Esophagus (tissue), 2 donors: ENCODE measurements around the gene SYTL5. TPM values are rescaled to one million over a fixed set of nuclear protein-coding genes. Genes with fewer than 3 reads are reported as not detected.

Source experiments
- H3K27ac ChIP-seq, 2 donors: one replicate each; pipeline ENCODE4 v1.5.1; 2013; ENCODE audit warnings: low read depth in 2 of 2, mild to moderate bottlenecking in 2 of 2, inconsistent platforms in 1 of 2, low read length in 1 of 2, moderate library complexity in 1 of 2
- H3K27me3 ChIP-seq, 2 donors: one replicate each; pipeline ENCODE4 v1.6.1; 2013; ENCODE audit warnings: low read length in 2 of 2, control low read depth in 1 of 2, mild to moderate bottlenecking in 1 of 2; ENCODE audit not compliant: insufficient read depth in 2 of 2, control insufficient read depth in 1 of 2
- H3K36me3 ChIP-seq, 2 donors: one replicate each; pipeline ENCODE4 v1.6.1; 2013; ENCODE audit warnings: low read length in 1 of 2; ENCODE audit not compliant: control insufficient read depth in 2 of 2, insufficient read depth in 2 of 2
- H3K4me1 ChIP-seq, 2 donors: one replicate each; pipeline ENCODE4 v1.6.1; 2013; ENCODE audit warnings: low read length in 1 of 2; ENCODE audit not compliant: control insufficient read depth in 2 of 2, insufficient read depth in 2 of 2
- H3K4me3 ChIP-seq, 2 donors: one replicate each; pipeline ENCODE4 v1.5.1; 2013; ENCODE audit warnings: low read length in 2 of 2, mild to moderate bottlenecking in 2 of 2, low read depth in 1 of 2, moderate library complexity in 1 of 2
- H3K9me3 ChIP-seq, 2 donors: one replicate each; pipeline ENCODE4 v1.6.1; 2013; ENCODE audit warnings: mild to moderate bottlenecking in 2 of 2, low read depth in 1 of 2, low read length in 1 of 2, moderate library complexity in 1 of 2; ENCODE audit not compliant: control insufficient read depth in 2 of 2, insufficient read depth in 1 of 2
- WGBS, 2 donors: extraction: QIAGEN DNeasy Blood & Tissue Kit; methylation state at CpG; one replicate each; pipeline ENCODE4 v1.1.7; 2013; 5-methylcytosine and 5-hydroxymethylcytosine counted together
- polyA plus RNA-seq, 2 donors: library from polyadenylated mRNA; stranded (reverse); fragments of 200-250 nt; gene quantifications; one replicate each; pipeline ENCODE4 v1.2.3, GENCODE V29; 2013
- donor health status: healthy with polysubstance abuse.
- donor health status: Bipolar disorder and iron deficiency.

SYTL5 gene
- polyA plus RNA-seq, result 1 to 10 TPM; 3.0 TPM

DNA sequence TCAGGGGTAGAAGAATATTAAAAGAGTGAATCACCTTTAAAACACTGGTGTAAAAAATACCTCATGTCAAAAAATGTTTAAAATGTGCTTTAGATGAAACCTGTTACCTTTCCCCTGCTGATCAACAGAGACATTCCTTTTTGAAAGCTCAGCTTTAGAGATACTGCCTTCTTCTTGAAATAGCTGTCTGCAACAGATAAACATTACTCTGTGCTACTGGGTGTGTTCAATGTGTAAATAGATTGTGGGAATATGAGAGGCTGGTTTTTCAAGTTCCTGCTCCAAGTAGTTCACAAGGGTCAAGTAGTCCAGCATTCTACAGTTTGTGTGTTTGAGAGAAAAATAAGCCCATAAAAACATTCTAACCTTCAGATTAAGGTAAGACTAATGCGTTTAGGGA, at the start of gene SYTL5:
Gene SYTL5, plus strand, starts transcription at position 263 of the 400 bp plus-strand sequence. CDS start 27,337 bp downstream, outside the sequence.
- Histone ChIP-seq H3K4me3 (peak within 1 kb of the TSS in 1 of 2 donors; percentile 22), H3K9me3 (no peaks in the 10 kb centered on the region), H3K27ac (no peak within 1 kb of the TSS), H3K27me3 (no peaks in the 10 kb centered on the region), H3K4me1 (no peaks in the 10 kb centered on the region), H3K36me3 (no peaks in the 10 kb centered on the region)
- WGBS, 2 donors, result 35 to 55% methylated on average over 1 of the region's 1 CpG

GRCh38 chrX:37958525-37959211, 47.7 kb upstream of the SYTL5 start:
- H3K9me3 ChIP-seq, result no peaks in the 10 kb centered on the region
- 60 to 73% methylated on average over 7 of the region's 7 CpGs for WGBS, 2 donors
- no peak overlapping the region for H3K27ac ChIP-seq
- H3K27me3 ChIP-seq, result no peaks in the 10 kb centered on the region
- H3K36me3 ChIP-seq, result no peaks in the 10 kb centered on the region
- no peak overlapping the region for H3K4me3 ChIP-seq
- H3K4me1 ChIP-seq, result no peaks in the 10 kb centered on the region

DNA sequence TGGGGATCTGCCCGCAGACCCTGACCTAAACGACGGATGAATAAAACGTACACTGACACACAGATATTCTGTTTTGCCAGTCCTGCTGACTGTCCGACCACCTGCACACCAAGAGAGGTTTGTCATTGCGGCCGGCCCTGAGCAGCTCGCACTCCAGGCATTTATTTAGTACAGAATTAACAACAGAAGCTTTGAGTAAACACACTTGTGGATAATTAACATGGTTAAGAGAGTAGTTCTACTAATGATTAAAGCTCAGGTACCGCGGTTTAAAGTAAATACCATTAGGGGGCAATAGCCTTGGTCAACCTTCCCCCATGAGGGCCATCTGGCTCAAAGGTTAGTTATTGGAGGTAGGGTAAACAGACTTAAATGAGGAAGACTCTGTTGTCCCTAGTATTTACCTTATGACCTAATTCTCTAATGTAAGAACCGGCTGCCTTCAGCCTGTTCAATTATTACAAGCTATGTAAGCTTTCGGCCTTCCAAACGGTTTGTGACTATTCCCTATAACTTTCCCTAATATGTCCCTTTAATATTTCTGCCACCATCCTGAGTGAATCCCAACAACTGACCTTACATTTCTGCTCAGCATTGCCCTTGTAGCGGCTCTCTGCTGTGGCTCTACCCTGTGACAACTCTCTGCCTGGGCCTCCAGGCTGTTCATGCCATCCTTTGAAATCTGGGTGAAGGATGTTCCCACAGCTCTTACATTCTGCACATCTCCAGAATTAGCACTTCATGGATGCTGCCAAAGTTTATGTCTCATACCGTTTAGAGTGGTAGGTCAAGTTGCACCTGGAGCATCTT, 46.9 kb upstream of the SYTL5 start:
- no peaks in the 10 kb centered on the region for H3K9me3 ChIP-seq
- WGBS, 2 donors, result 73 to 80% methylated on average over 15 of the region's 15 CpGs

GRCh38 chrX:37961118-37961517, 45.2 kb upstream of the SYTL5 start:
- Histone ChIP-seq H3K27ac (no peak overlapping the region), H3K4me3 (no peak overlapping the region), H3K9me3 (no peaks in the 10 kb centered on the region), H3K4me1 (no peaks in the 10 kb centered on the region), H3K27me3 (no peaks in the 10 kb centered on the region), H3K36me3 (no peaks in the 10 kb centered on the region)
- WGBS, 2 donors, result 91 to 94% methylated on average over 1 of the region's 1 CpG

More for the DNA sequence above, 46.9 kb upstream of the SYTL5 start:
- no peaks in the 10 kb centered on the region for H3K36me3 ChIP-seq
- no peaks in the 10 kb centered on the region for H3K27me3 ChIP-seq
- H3K27ac ChIP-seq, result no peak overlapping the region
- H3K4me3 ChIP-seq, result no peak overlapping the region
- no peaks in the 10 kb centered on the region for H3K4me1 ChIP-seq

DNA sequence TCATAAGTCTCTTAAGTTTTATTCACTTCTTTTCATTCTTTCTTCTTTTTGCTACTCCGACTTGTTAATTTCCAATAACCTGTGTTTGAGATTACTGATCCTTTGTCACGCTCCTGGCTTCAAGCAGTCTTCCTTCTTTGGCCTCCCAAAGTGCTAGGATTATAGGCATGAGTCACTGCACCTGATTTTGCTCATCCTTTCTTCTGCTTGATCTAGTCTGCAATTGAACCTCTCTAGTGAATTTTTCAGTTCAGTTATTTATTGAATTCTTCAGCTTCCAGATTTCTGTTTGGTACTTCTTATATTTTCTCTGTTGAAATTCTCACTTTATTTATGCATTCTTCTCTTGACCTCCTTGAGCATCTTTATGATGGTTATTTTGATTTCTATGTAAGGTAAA, 38.6 kb upstream of the SYTL5 start:
- H3K27me3 ChIP-seq, result no peaks in the 10 kb centered on the region
- H3K4me1 ChIP-seq, result no peaks in the 10 kb centered on the region
- no peak overlapping the region for H3K4me3 ChIP-seq
- no peaks in the 10 kb centered on the region for H3K36me3 ChIP-seq
- WGBS, 2 donors, result 80 to 88% methylated on average over 2 of the region's 2 CpGs
- no peaks in the 10 kb centered on the region for H3K9me3 ChIP-seq
- H3K27ac ChIP-seq, result no peak overlapping the region

DNA sequence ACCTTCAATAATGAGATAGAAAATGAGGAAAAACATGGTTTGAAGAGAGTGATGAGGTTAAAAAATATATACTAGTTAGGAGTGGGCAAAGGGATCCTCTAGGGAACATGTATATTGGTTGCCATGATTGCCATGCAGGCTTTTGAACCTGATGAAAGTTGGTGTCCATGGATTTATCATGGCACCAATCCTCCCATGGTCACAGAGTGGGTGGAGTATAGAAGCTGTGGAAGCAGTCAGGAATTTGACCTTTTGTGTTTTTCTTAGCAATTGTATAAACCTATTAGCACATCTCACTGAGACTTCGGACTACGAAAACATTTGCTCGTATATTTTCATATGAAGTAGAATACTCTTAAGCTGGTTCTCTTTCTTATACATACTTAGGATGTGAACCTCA, 30.9 kb upstream of the SYTL5 start:
- Histone ChIP-seq H3K4me1 (no peaks in the 10 kb centered on the region), H3K9me3 (no peaks in the 10 kb centered on the region), H3K36me3 (no peaks in the 10 kb centered on the region), H3K27ac (no peak overlapping the region), H3K4me3 (no peak overlapping the region), H3K27me3 (peaks cover 0 to 4% of the 10 kb centered on the region in 2 donors)
- 88 to 93% methylated on average over 3 of the region's 3 CpGs for WGBS, 2 donors

DNA sequence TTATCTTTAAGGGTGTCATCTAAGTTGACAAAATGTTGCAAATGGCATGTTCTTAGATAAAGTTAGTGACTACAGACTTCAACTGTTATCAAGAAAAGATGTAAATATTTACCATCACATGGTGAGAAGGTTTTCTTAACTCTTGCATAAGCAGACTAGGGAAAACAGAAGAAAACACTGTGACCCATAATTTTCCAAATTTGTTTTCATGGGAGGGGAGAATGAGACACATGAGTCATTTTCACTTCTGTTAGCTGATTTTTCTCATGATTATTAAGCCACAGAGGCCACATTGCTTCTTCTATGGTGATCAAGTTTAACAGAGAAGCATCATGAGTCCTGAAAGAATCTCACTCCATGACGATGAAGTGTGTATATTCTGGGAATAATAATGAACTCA, 30.2 kb upstream of the SYTL5 start:
- no peak overlapping the region for H3K4me3 ChIP-seq
- H3K27me3 ChIP-seq, result peaks cover 0 to 6% of the 10 kb centered on the region in 2 donors
- no peaks in the 10 kb centered on the region for H3K9me3 ChIP-seq
- no peak overlapping the region for H3K27ac ChIP-seq
- no peaks in the 10 kb centered on the region for H3K36me3 ChIP-seq
- WGBS, 2 donors, result 56% methylated on average over 1 of the region's 1 CpG
- no peaks in the 10 kb centered on the region for H3K4me1 ChIP-seq

GRCh38 chrX:37984880-37985279, 21.5 kb upstream of the SYTL5 start:
- Histone ChIP-seq H3K27ac (no peak overlapping the region), H3K4me3 (no peak overlapping the region), H3K4me1 (no peaks in the 10 kb centered on the region), H3K36me3 (no peaks in the 10 kb centered on the region), H3K9me3 (no peaks in the 10 kb centered on the region), H3K27me3 (peaks cover 0 to 6% of the 10 kb centered on the region in 2 donors)

- H3K9me3 ChIP-seq, result no peaks in the 10 kb centered on the region
- no peak overlapping the region for H3K4me3 ChIP-seq
- H3K36me3 ChIP-seq, result no peaks in the 10 kb centered on the region
- 75 to 88% methylated on average over 1 of the region's 1 CpG for WGBS, 2 donors
- H3K27me3 ChIP-seq, result no peaks in the 10 kb centered on the region
- no peak overlapping the region for H3K27ac ChIP-seq
- H3K4me1 ChIP-seq, result no peaks in the 10 kb centered on the region
These were observed 19.5 kb upstream of the SYTL5 start for GRCh38 chrX:37986893-37987292.

DNA sequence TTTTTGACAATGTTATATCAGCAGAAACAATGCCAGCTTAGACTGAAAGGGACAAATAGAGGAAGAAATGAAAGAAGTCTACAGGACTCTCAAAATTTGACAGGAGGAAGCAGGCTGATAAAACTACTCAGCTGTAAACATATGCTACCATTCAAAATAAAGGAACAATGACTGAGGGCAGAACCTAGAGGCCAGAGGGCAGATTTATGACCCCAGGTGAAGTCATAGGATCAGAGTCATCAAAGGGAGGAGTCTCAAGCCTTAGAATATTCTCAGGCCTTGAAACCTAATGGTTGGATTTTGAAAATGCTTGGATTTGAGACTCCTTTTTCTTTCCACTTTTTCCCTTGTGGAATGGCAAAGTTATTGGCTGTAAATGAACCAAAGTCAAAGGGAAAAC, 17.0 kb upstream of the SYTL5 start:
- Histone ChIP-seq H3K36me3 (no peaks in the 10 kb centered on the region), H3K4me3 (no peak overlapping the region), H3K27me3 (no peaks in the 10 kb centered on the region), H3K4me1 (peaks cover 0 to 3% of the 10 kb centered on the region in 2 donors), H3K9me3 (no peaks in the 10 kb centered on the region), H3K27ac (no peak overlapping the region)
